GM23338 (cell line): Measurements from ENCODE around the gene KDM4C. TPM values are rescaled to one million over a fixed set of nuclear protein-coding genes. Genes with fewer than 3 reads are reported as not detected.

Experiments used
- ATAC-seq: fragments of 200-7000 bp; cut with Tn5 transposase; 3 replicates; pipeline ENCODE4 v1.9.1; 2020
- DNase-seq: peaks from one replicate; pipeline ENCODE4 v3.0.0-alpha.2; 2015; ENCODE audit warnings: low spot score
- H2AFZ ChIP-seq: fragments of 200-600 bp; sonication (generic); 2 replicates; pipeline ENCODE4 v1.8.0; 2016; ENCODE audit warnings: antibody characterized with exemption, mild to moderate bottlenecking, moderate library complexity
- H3F3A ChIP-seq: fragments of 200-600 bp; sonication (generic); replicated peaks from 2 replicates; pipeline ENCODE4 v1.8.0; 2017; ENCODE audit warnings: antibody characterized with exemption, mixed run types, low read depth
- H3K27ac ChIP-seq: fragments of 200-600 bp; sonication (generic); 2 replicates; pipeline ENCODE4 v1.6.1; 2016; ENCODE audit warnings: low read depth
- H3K27me3 ChIP-seq: fragments of 200-600 bp; sonication (generic); 2 replicates; pipeline ENCODE4 v1.8.0; 2016; ENCODE audit warnings: mild to moderate bottlenecking, mixed run types, moderate library complexity; ENCODE audit not compliant: insufficient read depth
- H3K36me3 ChIP-seq: fragments of 200-600 bp; sonication (generic); 2 replicates; pipeline ENCODE4 v1.8.0; 2016; ENCODE audit warnings: mild to moderate bottlenecking; ENCODE audit not compliant: insufficient read depth
- H3K4me1 ChIP-seq: fragments of 200-600 bp; sonication (generic); 2 replicates; pipeline ENCODE4 v1.8.0; 2016; ENCODE audit warnings: mild to moderate bottlenecking, moderate library complexity; ENCODE audit not compliant: insufficient read depth
- H3K4me2 ChIP-seq: fragments of 200-600 bp; sonication (generic); 2 replicates; pipeline ENCODE4 v1.7.1; 2017; ENCODE audit warnings: mixed run types
- H3K4me3 ChIP-seq: fragments of 200-600 bp; sonication (generic); 2 replicates; pipeline ENCODE4 v1.6.1; 2016; ENCODE audit warnings: mixed run types
- H3K79me2 ChIP-seq: fragments of 200-600 bp; sonication (generic); replicated peaks from 2 replicates; pipeline ENCODE4 v1.8.0; 2017; ENCODE audit warnings: mild to moderate bottlenecking; ENCODE audit not compliant: insufficient read depth
- H3K9me2 ChIP-seq: fragments of 200-600 bp; sonication (generic); 2 replicates; pipeline ENCODE4 v1.8.0; 2017; ENCODE audit not compliant: insufficient read depth
- H4K20me1 ChIP-seq: fragments of 200-600 bp; sonication (generic); replicated peaks from 2 replicates; pipeline ENCODE4 v1.8.0; 2017; ENCODE audit warnings: mild to moderate bottlenecking; ENCODE audit not compliant: insufficient read depth
- H3K27ac Mint-ChIP-seq: 2 replicates; pipeline ENCODE4 v1.8.0; 2020; ENCODE audit warnings: inconsistent platforms, mild to moderate bottlenecking, moderate library complexity, mixed read lengths
- H3K27me3 Mint-ChIP-seq: 3 replicates; pipeline ENCODE4 v1.8.0; 2022; ENCODE audit warnings: low read depth, mild to moderate bottlenecking, moderate library complexity, mixed read lengths, inconsistent platforms; ENCODE audit not compliant: insufficient read depth, poor library complexity
- H3K36me3 Mint-ChIP-seq: 3 replicates; pipeline ENCODE4 v1.8.0; 2021; ENCODE audit warnings: low read depth, mild to moderate bottlenecking, inconsistent platforms, moderate library complexity, mixed read lengths
- H3K4me1 Mint-ChIP-seq: 3 replicates; pipeline ENCODE4 v1.8.0; 2020; ENCODE audit warnings: mild to moderate bottlenecking, inconsistent platforms, mixed read lengths
- H3K4me3 Mint-ChIP-seq: 3 replicates; pipeline ENCODE4 v1.8.0; 2021; ENCODE audit warnings: moderate library complexity, mild to moderate bottlenecking, inconsistent platforms, mixed read lengths
- H3K9me3 Mint-ChIP-seq: 3 replicates; pipeline ENCODE4 v1.8.0; 2020; ENCODE audit warnings: moderate library complexity, mild to moderate bottlenecking, inconsistent platforms, mixed read lengths
- CTCF ChIP-seq, 2 experiments: fragments of 200-600 bp in 1 of 2; sonication (generic) in 1 of 2; conservative IDR thresholded peaks; 2 replicates each; pipeline versions ENCODE4 v1.5.1 to v1.6.1; 2016 to 2017; ENCODE audit warnings: antibody characterized with exemption in 2 of 2, low read depth in 2 of 2, mild to moderate bottlenecking in 2 of 2, moderate library complexity in 1 of 2
- ETS1 ChIP-seq: IDR thresholded peaks from 2 replicates; pipeline ENCODE4 v1.6.1; 2016; ENCODE audit warnings: antibody characterized with exemption
- NANOG ChIP-seq: IDR thresholded peaks from 2 replicates; pipeline ENCODE4 v1.6.1; 2016; ENCODE audit warnings: antibody characterized with exemption, borderline replicate concordance
- ZNF331 ChIP-seq: fragments of 250-450 bp; sonication (Bioruptor Pico); IDR thresholded peaks from 2 replicates; pipeline ENCODE4 v1.5.0; 2020; ENCODE audit warnings: low read depth, mild to moderate bottlenecking, moderate library complexity
- polyA plus RNA-seq: library from polyadenylated mRNA; unstranded; fragments of >200 nt; fragmentation: Nextera tagmentation; extraction: Ambion mirVana; gene quantifications from 2 replicates; pipeline ENCODE4 v1.2.1, GENCODE V29; 2016
- total RNA-seq: library from RNA; depleted of rRNA; stranded (reverse); fragments of >200 nt; shearing (Covaris generic); gene quantifications from 2 replicates; pipeline ENCODE4 v1.2.3, GENCODE V29; 2014
- TF ChIP-seq, protein P1 (sequence below): fragments of 250-450 bp; sonication (Bioruptor Pico); IDR thresholded peaks from 2 replicates; pipeline ENCODE4 v1.5.0; 2020; ENCODE audit warnings: mild to moderate bottlenecking, moderate library complexity

The KDM4C gene
- total and polyA plus RNA-seq, 2 experiments from 2014 or later = 12.0 to 43.8 TPM

- Histone ChIP-seq H4K20me1 (no peaks in the 10 kb centered on the region), H3K27me3 (no peaks in the 10 kb centered on the region), H3K36me3 (no peaks in the 10 kb centered on the region), H3K4me3 (no peak overlapping the region), H3K9me2 (no peaks in the 10 kb centered on the region), H3K4me2 (no peak overlapping the region), H2AFZ (no peak overlapping the region), H3F3A (no peaks in the 10 kb centered on the region), H3K27ac (no peak overlapping the region), H3K79me2 (peaks cover 15% of the 10 kb centered on the region; the same call in 1 of the 2 replicates), H3K4me1 (peaks cover 39% of the 10 kb centered on the region)
- no peak for ATAC-seq
- H3K4me1 Mint-ChIP-seq = peaks cover 42% of the 10 kb centered on the region
- peaks cover 2% of the 10 kb centered on the region for H3K27me3 Mint-ChIP-seq
- H3K4me3 Mint-ChIP-seq = no peak overlapping the region
- no peaks in the 10 kb centered on the region for H3K36me3 Mint-ChIP-seq
- H3K9me3 Mint-ChIP-seq = no peaks in the 10 kb centered on the region
- DNase-seq = no peak
- peak overlapping the region; percentile 13; the same call in 1 of the 2 replicates for H3K27ac Mint-ChIP-seq
- TF ChIP-seq, protein P1, sequence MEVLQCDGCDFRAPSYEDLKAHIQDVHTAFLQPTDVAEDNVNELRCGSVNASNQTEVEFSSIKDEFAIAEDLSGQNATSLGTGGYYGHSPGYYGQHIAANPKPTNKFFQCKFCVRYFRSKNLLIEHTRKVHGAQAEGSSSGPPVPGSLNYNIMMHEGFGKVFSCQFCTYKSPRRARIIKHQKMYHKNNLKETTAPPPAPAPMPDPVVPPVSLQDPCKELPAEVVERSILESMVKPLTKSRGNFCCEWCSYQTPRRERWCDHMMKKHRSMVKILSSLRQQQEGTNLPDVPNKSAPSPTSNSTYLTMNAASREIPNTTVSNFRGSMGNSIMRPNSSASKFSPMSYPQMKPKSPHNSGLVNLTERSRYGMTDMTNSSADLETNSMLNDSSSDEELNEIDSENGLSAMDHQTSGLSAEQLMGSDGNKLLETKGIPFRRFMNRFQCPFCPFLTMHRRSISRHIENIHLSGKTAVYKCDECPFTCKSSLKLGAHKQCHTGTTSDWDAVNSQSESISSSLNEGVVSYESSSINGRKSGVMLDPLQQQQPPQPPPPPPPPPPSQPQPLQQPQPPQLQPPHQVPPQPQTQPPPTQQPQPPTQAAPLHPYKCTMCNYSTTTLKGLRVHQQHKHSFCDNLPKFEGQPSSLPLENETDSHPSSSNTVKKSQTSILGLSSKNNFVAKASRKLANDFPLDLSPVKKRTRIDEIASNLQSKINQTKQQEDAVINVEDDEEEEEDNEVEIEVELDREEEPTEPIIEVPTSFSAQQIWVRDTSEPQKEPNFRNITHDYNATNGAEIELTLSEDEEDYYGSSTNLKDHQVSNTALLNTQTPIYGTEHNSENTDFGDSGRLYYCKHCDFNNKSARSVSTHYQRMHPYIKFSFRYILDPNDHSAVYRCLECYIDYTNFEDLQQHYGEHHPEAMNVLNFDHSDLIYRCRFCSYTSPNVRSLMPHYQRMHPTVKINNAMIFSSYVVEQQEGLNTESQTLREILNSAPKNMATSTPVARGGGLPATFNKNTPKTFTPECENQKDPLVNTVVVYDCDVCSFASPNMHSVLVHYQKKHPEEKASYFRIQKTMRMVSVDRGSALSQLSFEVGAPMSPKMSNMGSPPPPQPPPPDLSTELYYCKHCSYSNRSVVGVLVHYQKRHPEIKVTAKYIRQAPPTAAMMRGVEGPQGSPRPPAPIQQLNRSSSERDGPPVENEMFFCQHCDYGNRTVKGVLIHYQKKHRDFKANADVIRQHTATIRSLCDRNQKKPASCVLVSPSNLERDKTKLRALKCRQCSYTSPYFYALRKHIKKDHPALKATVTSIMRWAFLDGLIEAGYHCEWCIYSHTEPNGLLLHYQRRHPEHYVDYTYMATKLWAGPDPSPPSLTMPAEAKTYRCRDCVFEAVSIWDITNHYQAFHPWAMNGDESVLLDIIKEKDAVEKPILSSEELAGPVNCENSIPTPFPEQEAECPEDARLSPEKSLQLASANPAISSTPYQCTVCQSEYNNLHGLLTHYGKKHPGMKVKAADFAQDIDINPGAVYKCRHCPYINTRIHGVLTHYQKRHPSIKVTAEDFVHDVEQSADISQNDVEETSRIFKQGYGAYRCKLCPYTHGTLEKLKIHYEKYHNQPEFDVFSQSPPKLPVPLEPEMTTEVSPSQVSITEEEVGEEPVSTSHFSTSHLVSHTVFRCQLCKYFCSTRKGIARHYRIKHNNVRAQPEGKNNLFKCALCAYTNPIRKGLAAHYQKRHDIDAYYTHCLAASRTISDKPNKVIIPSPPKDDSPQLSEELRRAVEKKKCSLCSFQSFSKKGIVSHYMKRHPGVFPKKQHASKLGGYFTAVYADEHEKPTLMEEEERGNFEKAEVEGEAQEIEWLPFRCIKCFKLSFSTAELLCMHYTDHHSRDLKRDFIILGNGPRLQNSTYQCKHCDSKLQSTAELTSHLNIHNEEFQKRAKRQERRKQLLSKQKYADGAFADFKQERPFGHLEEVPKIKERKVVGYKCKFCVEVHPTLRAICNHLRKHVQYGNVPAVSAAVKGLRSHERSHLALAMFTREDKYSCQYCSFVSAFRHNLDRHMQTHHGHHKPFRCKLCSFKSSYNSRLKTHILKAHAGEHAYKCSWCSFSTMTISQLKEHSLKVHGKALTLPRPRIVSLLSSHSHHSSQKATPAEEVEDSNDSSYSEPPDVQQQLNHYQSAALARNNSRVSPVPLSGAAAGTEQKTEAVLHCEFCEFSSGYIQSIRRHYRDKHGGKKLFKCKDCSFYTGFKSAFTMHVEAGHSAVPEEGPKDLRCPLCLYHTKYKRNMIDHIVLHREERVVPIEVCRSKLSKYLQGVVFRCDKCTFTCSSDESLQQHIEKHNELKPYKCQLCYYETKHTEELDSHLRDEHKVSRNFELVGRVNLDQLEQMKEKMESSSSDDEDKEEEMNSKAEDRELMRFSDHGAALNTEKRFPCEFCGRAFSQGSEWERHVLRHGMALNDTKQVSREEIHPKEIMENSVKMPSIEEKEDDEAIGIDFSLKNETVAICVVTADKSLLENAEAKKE = no peak
- no peak for TF ChIP-seq NANOG
- no peak for TF ChIP-seq CTCF (conservative IDR thresholded peaks at IDR 0.05; ENCODE audit: low read depth in 2 of 2)
- TF ChIP-seq ZNF331 (CRISPR knock-in tag) = no peak
- no peak for TF ChIP-seq ETS1
These were observed 116.1 kb downstream of the KDM4C start for GRCh38 chr9:6873857-6874256.
